Fibroblast of lung (primary cell): ENCODE data around the gene UNC5A.

Source experiments
- CTCF ChIP-seq, 2 donors: IDR thresholded peaks in 1 of 2; conservative IDR thresholded peaks in 1 of 2; 1 replicate in 1 of 2; 2 replicates in 1 of 2; pipeline ENCODE4 v1.5.1; 2011 to 2012; ENCODE audit warnings: low read length in 2 of 2, control low read depth in 1 of 2, inconsistent platforms in 1 of 2, low read depth in 1 of 2, mild to moderate bottlenecking in 1 of 2
- EZH2 ChIP-seq: IDR thresholded peaks from 2 replicates; pipeline ENCODE4 v1.5.1; 2012; ENCODE audit warnings: low read length, control low read depth, mild to moderate bottlenecking; ENCODE audit errors: missing control alignments

GRCh38 chr5:176899946-176900779 lies 89.8 kb downstream of the UNC5A start:
- TF ChIP-seq CTCF (conservative IDR thresholded peaks at IDR 0.05 in 1 of 2, IDR thresholded peaks at IDR 0.05 in 1 of 2; ENCODE audit: low read depth in 1 of 2, low read length in 2 of 2) (no peak), EZH2 (no peak)
